Measurements from ENCODE around the gene ZNF668.
"Not testable (repeated sequence)": the region's sequence is repeated elsewhere in the genome, so short reads cannot be mapped to it uniquely, and the experiment has no call there.

ZNF668 gene

DNA sequence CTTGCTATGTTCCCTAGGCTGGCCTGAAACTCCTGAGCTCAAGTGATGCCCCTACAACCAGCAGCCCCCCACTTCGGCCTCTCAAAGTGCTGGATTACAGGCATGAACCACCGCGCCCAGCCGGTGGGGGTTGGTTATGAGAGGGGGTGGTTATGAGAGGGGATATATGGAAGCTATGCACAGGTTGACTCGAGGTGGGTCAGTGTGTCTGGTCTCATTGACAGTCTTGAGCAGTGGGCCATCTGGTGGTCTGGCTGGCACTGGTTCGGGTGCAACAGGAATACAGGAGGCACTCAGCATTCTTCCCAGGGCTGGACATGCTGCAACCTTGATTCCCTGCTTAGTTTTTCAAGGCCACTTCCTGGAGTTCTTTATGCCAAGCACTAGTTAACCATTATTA, 58.0 kb downstream of the ZNF668 start:
- no peak overlapping the region for H3K27ac ChIP-seq
- TF ChIP-seq ZFX (IDR thresholded peaks at IDR 0.05; ENCODE audit: borderline replicate concordance): no peak
- TF ChIP-seq, protein P1, sequence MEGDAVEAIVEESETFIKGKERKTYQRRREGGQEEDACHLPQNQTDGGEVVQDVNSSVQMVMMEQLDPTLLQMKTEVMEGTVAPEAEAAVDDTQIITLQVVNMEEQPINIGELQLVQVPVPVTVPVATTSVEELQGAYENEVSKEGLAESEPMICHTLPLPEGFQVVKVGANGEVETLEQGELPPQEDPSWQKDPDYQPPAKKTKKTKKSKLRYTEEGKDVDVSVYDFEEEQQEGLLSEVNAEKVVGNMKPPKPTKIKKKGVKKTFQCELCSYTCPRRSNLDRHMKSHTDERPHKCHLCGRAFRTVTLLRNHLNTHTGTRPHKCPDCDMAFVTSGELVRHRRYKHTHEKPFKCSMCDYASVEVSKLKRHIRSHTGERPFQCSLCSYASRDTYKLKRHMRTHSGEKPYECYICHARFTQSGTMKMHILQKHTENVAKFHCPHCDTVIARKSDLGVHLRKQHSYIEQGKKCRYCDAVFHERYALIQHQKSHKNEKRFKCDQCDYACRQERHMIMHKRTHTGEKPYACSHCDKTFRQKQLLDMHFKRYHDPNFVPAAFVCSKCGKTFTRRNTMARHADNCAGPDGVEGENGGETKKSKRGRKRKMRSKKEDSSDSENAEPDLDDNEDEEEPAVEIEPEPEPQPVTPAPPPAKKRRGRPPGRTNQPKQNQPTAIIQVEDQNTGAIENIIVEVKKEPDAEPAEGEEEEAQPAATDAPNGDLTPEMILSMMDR (IDR thresholded peaks at IDR 0.05): no peak

DNA sequence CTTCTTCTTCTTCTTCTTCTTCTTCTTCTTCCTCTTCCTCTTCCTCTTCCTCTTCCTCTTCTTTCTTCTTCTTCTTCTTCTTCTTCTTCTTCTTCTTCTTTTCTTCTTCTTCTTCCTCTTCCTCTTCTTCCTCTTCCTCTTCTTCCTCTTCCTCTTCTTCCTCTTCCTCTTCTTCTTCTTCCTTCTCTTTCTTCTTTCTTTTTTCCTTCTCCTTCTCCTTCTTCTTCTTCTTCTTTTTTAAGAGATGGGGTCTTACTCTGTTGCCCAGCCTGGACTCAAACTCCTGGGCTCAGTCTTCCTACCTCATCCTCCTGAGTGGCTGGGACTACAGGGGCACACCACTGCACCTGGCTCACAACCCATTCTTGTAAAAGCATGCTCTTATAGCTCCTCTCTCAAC, 60.7 kb downstream of the ZNF668 start:
- not testable (repeated sequence) for H3K27ac ChIP-seq

DNA sequence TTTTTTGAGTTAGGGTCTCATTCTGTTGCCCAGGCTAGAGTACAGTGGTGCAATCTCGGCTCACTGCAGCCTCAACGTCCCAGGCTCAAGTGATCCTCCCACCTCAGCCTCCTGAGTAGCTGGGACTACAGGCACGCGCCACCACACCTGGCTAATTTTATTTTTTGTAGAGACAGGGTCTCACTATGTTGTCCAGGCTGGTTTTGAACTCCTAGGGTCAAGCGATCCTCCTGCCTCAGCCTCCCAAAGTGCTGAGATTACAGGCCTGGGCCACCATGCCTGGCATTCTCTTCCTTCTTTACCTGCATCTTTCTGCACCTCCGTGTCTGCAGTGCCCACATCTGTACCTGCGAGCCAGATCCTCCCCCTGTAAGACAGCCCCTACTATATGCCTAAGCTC, 62.2 kb downstream of the ZNF668 start:
- H3K27ac ChIP-seq: not testable (repeated sequence)

Data from 22Rv1 (cell line).